Measurements from ENCODE around the gene POLDIP3.

POLDIP3 gene

DNA sequence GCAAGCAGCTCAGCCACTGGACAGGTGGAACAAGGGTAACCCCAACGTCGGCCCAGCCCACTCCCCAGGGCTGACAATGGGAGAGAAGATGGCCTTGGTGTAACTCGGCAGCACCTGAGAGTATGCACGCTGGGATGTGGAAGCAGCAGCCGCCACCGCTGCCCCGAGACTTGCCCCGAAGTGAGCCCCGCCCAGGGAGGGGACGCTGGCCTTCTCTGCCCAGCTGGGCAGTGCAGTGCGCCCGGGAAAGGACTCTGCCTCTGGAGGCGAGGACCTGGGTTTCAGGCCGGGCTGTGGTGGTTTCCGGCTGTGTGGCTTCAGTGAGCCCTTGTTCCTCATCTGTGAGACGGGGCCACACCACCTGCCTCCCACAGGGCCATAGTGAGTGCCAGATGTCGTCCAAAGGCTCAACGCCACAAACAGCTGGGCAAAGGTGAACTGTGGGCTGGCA, 8.6 kb upstream of the POLDIP3 start:
- H3K36me3 Mint-ChIP-seq (ENCODE audit: low read depth) = peaks cover 29% of the 10 kb centered on the region
- no peak overlapping the region for H3K4me3 Mint-ChIP-seq
- TF ChIP-seq CTCF (IDR thresholded peaks at IDR 0.05) = no peak
- no peak overlapping the region for H3K27ac Mint-ChIP-seq
- H3K4me1 Mint-ChIP-seq = peaks cover 33% of the 10 kb centered on the region
- no peak for DNase-seq
- no peaks in the 10 kb centered on the region for H3K27me3 Mint-ChIP-seq (ENCODE audit: low read depth, poor library complexity)
- H3K9me3 Mint-ChIP-seq = no peaks in the 10 kb centered on the region

- peak; percentile 44 for DNase-seq
- Mint-ChIP-seq H3K4me3 (peak overlapping the region; percentile 5), H3K36me3 (ENCODE audit: low read depth) (peaks cover 26% of the 10 kb centered on the region), H3K27me3 (ENCODE audit: low read depth, poor library complexity) (no peaks in the 10 kb centered on the region), H3K27ac (peak overlapping the region; percentile 88), H3K4me1 (peaks cover 43% of the 10 kb centered on the region), H3K9me3 (no peaks in the 10 kb centered on the region)
- TF ChIP-seq CTCF (IDR thresholded peaks at IDR 0.05) = no peak
Measured at GRCh38 chr22:42622061-42622710, 7.5 kb upstream of the POLDIP3 start.

- H3K36me3 Mint-ChIP-seq (ENCODE audit: low read depth) = peaks cover 24% of the 10 kb centered on the region
- peaks cover 47% of the 10 kb centered on the region for H3K4me1 Mint-ChIP-seq
- peak overlapping the region; percentile 77 for H3K27ac Mint-ChIP-seq
- DNase-seq = peak; percentile 90
- no peaks in the 10 kb centered on the region for H3K9me3 Mint-ChIP-seq
- peak overlapping the region; percentile 5 for H3K4me3 Mint-ChIP-seq
- peak; percentile 95 for TF ChIP-seq CTCF (IDR thresholded peaks at IDR 0.05)
- peaks cover 3% of the 10 kb centered on the region for H3K27me3 Mint-ChIP-seq (ENCODE audit: low read depth, poor library complexity)
Measured at GRCh38 chr22:42621505-42622002, 6.9 kb upstream of the POLDIP3 start.

GRCh38 chr22:42620084-42620483, 5.4 kb upstream of the POLDIP3 start:
- Mint-ChIP-seq H3K4me1 (peaks cover 60% of the 10 kb centered on the region), H3K27ac (no peak overlapping the region)

GRCh38 chr22:42619261-42620063, 4.8 kb upstream of the POLDIP3 start:
- H3K27ac Mint-ChIP-seq = no peak overlapping the region
- DNase-seq = no peak
- TF ChIP-seq CTCF (IDR thresholded peaks at IDR 0.05) = no peak
- H3K9me3 Mint-ChIP-seq = no peaks in the 10 kb centered on the region
- H3K4me3 Mint-ChIP-seq = no peak overlapping the region
- peaks cover 62% of the 10 kb centered on the region for H3K4me1 Mint-ChIP-seq
- peaks cover 7% of the 10 kb centered on the region for H3K27me3 Mint-ChIP-seq (ENCODE audit: low read depth, poor library complexity)
- H3K36me3 Mint-ChIP-seq (ENCODE audit: low read depth) = peaks cover 15% of the 10 kb centered on the region

More at GRCh38 chr22:42620084-42620483, 5.4 kb upstream of the POLDIP3 start:
- no peak for TF ChIP-seq CTCF (IDR thresholded peaks at IDR 0.05)
- Mint-ChIP-seq H3K27me3 (ENCODE audit: low read depth, poor library complexity) (peaks cover 4% of the 10 kb centered on the region), H3K4me3 (no peak overlapping the region), H3K9me3 (no peaks in the 10 kb centered on the region), H3K36me3 (ENCODE audit: low read depth) (peaks cover 15% of the 10 kb centered on the region)
- no peak for DNase-seq

Measured in nephron progenitor cell (in vitro differentiated cells).